ENCODE results near the gene MAD1L1. TPM values are rescaled to one million over a fixed set of nuclear protein-coding genes. Genes with fewer than 3 reads are reported as not detected.
A peak's percentile ranks its signal among the peaks of the same experiment; 100 is the strongest.

Gene MAD1L1
- total and polyA plus RNA-seq, 2 of the 4 experiments (the other 2 are of a cell fraction): 29.0 to 40.9 TPM

DNA sequence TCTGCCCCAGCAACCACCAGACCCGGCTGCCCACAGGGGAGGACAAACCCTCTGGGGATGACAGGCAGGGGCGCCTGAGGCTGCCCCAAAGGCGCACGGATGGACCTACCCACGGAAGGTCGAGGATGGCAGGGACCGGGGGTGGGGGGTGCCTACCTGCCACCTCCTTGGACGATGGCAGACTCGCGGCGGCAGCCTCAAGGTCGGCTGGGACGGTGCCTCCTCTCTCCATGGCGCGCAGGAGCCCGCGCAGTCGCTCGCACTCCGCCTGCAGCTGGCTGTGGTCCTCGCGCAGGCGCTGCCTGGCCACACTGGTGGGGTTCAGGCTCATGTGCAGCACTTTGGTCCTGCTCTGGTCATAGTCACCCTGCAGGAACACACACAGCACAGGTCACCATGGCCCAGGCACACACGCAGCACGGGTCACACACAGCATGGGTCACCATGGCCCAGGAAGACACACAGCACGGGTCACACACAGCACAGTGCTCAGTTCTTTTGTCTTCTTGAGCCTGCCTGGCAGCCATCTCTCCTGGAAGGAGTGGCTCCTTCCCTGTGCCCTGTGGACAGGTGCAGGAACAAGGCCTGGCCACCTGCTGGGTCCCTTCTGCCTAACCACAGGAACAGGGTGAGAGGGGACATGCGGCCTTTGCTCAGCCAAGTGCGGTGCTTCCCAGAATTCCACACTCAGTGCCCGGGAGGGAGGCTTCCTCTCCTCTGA is 296.1 kb downstream of the MAD1L1 start:
- Histone ChIP-seq H3K23ac (ENCODE audit: low read depth, low read length) (no peak overlapping the region), H2AK9ac (replicated peaks; ENCODE audit: low read depth, low read length, poor library complexity) (peak overlapping the region; percentile 9), H2BK120ac (ENCODE audit: low read depth, low read length) (no peak overlapping the region), H3K27me3 (ENCODE audit: control insufficient read depth, insufficient read depth, low read length) (no peaks in the 10 kb centered on the region), H3K4me1 (ENCODE audit: control insufficient read depth, insufficient read depth, low read length) (peaks cover 4% of the 10 kb centered on the region), H2BK5ac (ENCODE audit: low read depth, low read length, poor library complexity, severe bottlenecking) (no peak overlapping the region), H3K9ac (ENCODE audit: low read depth, low read length) (no peak overlapping the region), H2AK5ac (ENCODE audit: low read depth, low read length) (no peak overlapping the region), H2AFZ (replicated peaks; ENCODE audit: low read length, poor library complexity) (no peak overlapping the region), H3K9me1 (ENCODE audit: insufficient read depth, low read length) (0 out of 2 replicates have a peak, but pooled peaks cover 6% of the 10 kb centered on the region), H4K5ac (ENCODE audit: low read depth, low read length) (no peak overlapping the region), H4K8ac (ENCODE audit: low read depth in 2 of 2, low read length in 2 of 2) (no peak overlapping the region), H2BK20ac (ENCODE audit: low read depth, low read length) (no peak overlapping the region), H2BK15ac (ENCODE audit: low read depth, low read length) (no peak overlapping the region), H4K91ac (ENCODE audit: insufficient read depth, low read depth, low read length) (no peak overlapping the region), H3K4me2 (ENCODE audit: low read depth, low read length) (no peak overlapping the region), H3K27ac (ENCODE audit: insufficient read depth, low read length) (no peak overlapping the region), H3K9me3 (ENCODE audit: control insufficient read depth, insufficient read depth, low read length) (no peaks in the 10 kb centered on the region), H3K4ac (ENCODE audit: low read depth, low read length) (no peak overlapping the region), H3K79me1 (ENCODE audit: low read depth in 1 of 2, low read length in 2 of 2) (peaks cover 0 to 5% of the 10 kb centered on the region in 2 experiments; a peak in 2 of 4 replicates), H3K4me3 (ENCODE audit: insufficient read depth, low read depth, low read length) (no peak overlapping the region), H3K56ac (ENCODE audit: extremely low read depth, insufficient read depth, low read length) (no peak overlapping the region), H3K14ac (replicated peaks; ENCODE audit: low read depth, low read length) (no peak overlapping the region), H3K18ac (ENCODE audit: low read depth, low read length) (no peak overlapping the region), H3K36me3 (ENCODE audit: control insufficient read depth, insufficient read depth, low read length) (no peaks in the 10 kb centered on the region), H4K20me1 (ENCODE audit: insufficient read depth, low read length) (no peaks in the 10 kb centered on the region)
- no TSS peak for BruUV-seq (replicated peaks)
- intact Hi-C loops (cut with micrococcal nuclease) (no loop called here), in situ Hi-C loops (cut with MboI; ENCODE audit: low sequenced_read_pairs) (no loop called here), dilution Hi-C loops (cut with HindIII; ENCODE audit: low sequenced_read_pairs, unreplicated experiment) (no loop called here)
- no peak for TF ChIP-seq CHD1 (IDR thresholded peaks at IDR 0.05; ENCODE audit: low read depth, low read length)
- no peak for TF ChIP-seq CEBPB (IDR thresholded peaks at IDR 0.05; ENCODE audit: low read depth, low read length)
- no peak for TF ChIP-seq FOS (IDR thresholded peaks at IDR 0.05; ENCODE audit: low read depth, low read length)
- no peak for TF ChIP-seq MXI1 (IDR thresholded peaks at IDR 0.05; ENCODE audit: borderline replicate concordance, low read depth, low read length)
- no peak for TF ChIP-seq RFX5 (IDR thresholded peaks at IDR 0.05; ENCODE audit: low read depth, low read length)
- no peak for TF ChIP-seq RAD21 (IDR thresholded peaks at IDR 0.05; ENCODE audit: low read length)
- POLR2A ChIA-PET (ENCODE audit: unreplicated experiment): no interaction called here
- ATAC-seq (ENCODE audit: low read depth): no peak
- CTCF ChIA-PET: no interaction called here
- WGBS, 2 experiments (ENCODE audit: extremely low coverage in 2 of 2, insufficient read length in 1 of 2): 96% methylated on average over 4 of the region's 29 CpGs; no CpG with 5 or more reads in 1 of the 2 experiments
- no peak for DNase-seq
